Middle frontal gyrus (tissue), 1 donor: ENCODE results near the gene HRH2.
"Not testable (repeated sequence)": the region's sequence is repeated elsewhere in the genome, so short reads cannot be mapped to it uniquely, and the experiment has no call there.

Experiments
- DNase-seq: peaks from one replicate; pipeline ENCODE4 v3.0.0-alpha.2; 2015; ENCODE audit warnings: low spot score; ENCODE audit errors: extremely low spot score

The HRH2 gene

GRCh38 chr5:175657593-175658271 lies at the start of gene HRH2:
TSS of gene HRH2 (plus strand) at chr5:175658071. CDS start at chr5:175683234, 25,163 bp downstream.
- DNase-seq: no peak

DNA sequence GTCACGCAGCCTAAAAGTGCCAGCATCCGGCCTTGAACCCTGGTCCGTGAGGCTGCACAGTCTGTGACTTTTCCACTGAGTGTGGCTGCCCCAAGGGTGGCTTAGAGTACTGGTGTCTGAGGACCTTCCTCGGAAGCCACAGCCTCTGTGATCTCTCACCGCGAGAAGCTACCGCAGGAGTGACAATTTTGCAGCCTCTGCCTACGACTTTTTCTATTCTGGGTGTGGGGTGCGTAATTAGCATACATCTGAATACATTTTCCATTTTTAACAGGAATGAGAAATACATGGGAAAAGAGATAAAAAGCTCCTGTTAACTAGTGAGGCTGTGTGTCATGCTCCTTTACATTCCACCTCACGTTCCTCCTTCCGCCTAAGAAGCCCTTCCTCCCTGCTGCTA lies 48.3 kb upstream of the HRH2 start:
- no peak for DNase-seq

DNA sequence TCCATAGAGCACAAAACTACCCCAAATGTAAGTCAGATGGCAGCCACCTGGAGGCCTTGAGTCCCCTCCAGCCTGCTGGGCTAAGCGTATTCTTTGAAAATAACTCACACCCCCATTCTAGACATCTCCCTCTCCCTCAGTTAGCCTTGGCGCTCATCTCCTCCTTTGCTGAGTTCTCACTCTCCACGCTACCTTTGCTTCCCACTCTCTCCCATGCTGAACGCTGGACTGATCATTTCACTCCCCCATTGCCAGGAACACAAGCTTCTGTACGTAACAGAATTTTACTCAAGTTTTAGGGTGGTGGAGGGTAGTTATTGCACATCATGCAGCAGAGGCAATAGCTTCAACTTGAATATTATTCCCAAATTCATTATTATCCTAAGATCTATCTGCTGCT lies 47.5 kb upstream of the HRH2 start:
- no peak for DNase-seq

GRCh38 chr5:175610898-175611297 lies 47.0 kb upstream of the HRH2 start:
- no peak for DNase-seq

GRCh38 chr5:175614223-175614815 lies 43.6 kb upstream of the HRH2 start:
- DNase-seq: no peak

- DNase-seq: no peak
Observed at GRCh38 chr5:175614861-175615260, 43.0 kb upstream of the HRH2 start.

DNA sequence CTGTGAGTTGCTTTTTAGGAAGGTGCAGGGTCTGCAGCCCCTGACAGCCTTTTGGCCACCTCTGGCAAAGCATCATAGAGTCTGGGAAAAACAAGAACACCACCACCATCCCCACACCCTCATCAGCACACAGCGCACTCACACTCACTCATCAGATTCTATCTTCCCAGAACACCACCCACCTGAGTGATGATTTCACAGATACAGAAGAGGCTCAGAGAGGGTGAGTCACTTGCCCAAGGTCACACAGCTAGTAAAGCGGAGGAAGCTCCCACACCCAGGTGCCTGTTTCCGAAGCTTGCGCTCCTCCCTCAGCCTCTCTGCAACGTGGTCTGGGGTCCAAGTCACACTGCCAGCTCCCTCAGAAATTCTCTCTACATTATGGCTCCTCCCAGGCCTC lies 41.8 kb upstream of the HRH2 start:
- DNase-seq: no peak

DNA sequence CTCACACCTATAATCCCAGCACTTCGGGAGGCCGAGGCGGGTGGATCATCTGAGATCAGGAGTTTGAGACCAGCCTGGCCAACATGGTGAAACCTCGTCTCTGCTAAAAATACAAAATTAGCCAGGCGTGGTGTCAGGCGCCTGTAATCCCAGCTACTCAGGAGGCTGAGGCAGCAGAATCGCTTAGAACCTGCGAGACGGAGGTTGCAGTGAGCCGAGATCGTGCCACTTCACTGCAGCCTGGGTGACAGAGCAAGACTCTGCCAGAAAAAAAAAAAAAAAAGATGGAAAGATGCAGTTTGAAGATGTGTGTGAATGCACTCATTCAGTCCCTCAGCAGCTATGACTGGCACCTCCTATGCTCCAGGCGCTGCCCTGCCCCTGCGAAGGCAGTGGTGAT lies 41.3 kb upstream of the HRH2 start:
- not testable (repeated sequence) for DNase-seq

DNA sequence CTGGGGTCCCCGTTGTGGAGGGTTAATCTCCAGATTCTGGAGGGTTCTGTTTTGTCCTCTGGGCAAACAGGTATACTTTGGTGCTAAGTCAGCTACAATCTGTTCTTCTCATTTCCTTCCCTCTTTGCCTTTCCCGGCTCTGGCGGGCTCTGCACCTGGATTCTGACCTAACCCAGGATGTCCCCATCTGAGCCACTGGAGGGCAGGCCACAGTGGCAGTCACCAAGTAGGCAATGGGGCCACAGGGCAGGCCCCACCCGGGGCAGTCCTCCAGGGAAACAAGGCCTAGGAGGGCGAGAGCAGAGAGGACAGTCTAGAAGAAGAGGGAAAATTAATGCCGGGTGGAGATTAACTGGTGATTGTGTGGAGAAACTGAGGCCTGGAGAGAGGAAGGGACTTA lies 40.4 kb upstream of the HRH2 start:
- no peak for DNase-seq

DNA sequence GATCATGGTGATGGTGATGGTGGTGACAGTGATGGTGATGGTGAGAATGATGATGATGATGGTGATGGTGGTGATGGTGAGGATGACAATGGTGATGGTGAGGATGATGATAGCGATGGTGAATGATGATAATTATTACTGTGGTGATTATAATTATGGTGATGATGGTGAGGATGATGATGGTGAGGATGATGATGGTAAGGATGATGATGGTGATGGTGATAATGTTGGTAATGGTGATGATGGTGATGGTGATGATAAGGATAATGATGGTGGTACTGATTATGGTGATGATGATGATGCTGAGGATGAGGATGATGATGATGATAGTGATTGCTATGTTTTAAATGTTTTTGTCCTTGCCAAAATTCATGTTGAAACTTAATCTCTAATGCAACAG lies 37.3 kb upstream of the HRH2 start:
- DNase-seq: no peak

- no peak for DNase-seq
Observed at GRCh38 chr5:175621971-175622370, 35.9 kb upstream of the HRH2 start.

DNA sequence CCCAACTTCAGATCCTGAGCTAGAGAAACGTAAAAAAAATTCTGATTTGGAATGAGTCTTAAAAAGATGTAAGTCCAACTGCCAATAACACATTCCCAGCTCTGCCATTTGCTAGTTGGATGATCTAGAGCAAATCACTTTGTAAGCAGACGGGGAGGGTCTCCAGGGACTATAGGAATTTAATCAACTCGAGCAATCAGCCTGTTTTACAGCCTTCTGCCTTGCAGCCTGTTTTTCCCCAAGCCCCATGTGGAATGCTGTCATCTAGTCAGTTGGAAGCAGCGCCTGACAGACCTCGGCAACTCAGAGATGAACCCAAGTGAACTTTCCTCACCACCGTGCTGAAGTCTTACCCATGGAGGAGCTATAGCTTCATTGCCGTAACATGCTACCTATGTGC lies 34.8 kb upstream of the HRH2 start:
- DNase-seq: no peak

GRCh38 chr5:175624316-175624715 lies 33.6 kb upstream of the HRH2 start:
- no peak for DNase-seq

DNA sequence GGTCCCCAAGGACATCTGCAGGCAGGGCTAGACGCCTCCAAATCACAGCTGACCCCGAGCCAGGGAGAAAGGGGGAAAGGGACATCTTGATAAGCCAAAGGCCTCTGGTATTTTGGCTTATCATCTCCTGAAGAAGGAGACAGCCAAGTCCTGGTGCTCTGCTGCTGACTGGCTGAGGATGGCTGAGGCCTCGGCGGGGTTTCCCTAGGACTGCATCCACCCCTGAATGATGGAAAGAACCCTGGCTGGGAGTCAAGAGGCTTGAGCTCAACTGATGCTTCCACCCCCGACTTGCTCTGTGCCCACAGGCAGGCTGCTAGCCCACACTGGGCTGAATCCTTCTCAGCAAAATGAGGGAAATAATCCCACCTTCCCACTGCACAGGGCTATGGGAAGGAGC lies 30.9 kb upstream of the HRH2 start:
- DNase-seq: no peak

GRCh38 chr5:175627739-175628138 lies 30.1 kb upstream of the HRH2 start:
- no peak for DNase-seq

DNA sequence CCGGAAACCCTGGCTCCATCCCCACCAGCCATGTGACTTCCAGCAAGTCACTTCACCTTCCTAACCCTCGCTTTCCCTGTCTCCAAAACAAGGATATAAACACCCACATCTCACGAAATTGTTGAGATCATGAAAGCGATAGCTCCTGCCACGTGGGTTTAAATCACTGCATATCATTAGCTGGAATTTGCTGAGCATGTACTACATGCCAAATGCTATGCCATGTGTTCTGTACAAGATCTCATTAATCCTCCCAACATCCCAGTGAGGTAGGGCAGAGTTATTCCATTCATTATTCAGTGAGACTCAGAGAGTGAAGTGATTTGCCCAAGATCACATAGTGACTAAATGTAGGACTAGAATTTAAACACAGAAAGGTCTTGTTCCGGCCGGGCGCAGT lies 29.2 kb upstream of the HRH2 start:
- DNase-seq: no peak

GRCh38 chr5:175629261-175629660 lies 28.6 kb upstream of the HRH2 start:
- DNase-seq: no peak

GRCh38 chr5:175629793-175630192 lies 28.1 kb upstream of the HRH2 start:
- DNase-seq: no peak

DNA sequence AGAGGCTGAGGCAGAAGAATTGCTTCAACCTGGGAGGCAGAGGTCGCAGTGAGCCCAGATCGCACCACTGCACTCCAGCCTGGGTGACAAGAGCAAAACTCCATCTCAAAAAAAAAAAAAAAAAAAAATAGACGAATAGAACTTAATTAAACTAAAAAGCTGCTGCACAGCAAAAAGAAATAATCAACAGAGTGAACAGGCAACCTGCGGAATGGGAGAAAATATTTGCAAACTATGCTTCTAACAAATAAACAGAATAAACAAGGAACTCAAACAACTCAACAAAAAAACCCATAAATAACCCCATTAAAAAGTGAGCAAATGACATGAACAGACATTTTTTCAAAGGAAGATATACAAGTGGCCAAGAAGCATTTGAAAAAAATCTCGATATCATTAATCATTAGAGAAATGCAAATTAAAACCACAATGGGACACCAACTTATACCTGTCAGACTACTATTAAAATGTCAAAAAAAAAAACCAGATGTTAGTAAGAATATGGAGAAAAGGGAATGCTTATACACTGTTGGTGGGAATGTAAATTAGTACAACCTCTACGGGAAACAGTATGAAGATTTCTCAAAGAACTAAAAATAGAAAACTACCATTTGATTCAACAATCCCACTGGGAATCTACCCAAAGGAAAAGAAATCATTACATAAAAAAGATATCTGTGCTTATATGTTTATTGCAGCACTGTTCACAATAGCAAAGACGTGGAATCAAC lies 21.9 kb upstream of the HRH2 start:
- no peak for DNase-seq

GRCh38 chr5:175638305-175638704 lies 19.6 kb upstream of the HRH2 start:
- DNase-seq: no peak

DNA sequence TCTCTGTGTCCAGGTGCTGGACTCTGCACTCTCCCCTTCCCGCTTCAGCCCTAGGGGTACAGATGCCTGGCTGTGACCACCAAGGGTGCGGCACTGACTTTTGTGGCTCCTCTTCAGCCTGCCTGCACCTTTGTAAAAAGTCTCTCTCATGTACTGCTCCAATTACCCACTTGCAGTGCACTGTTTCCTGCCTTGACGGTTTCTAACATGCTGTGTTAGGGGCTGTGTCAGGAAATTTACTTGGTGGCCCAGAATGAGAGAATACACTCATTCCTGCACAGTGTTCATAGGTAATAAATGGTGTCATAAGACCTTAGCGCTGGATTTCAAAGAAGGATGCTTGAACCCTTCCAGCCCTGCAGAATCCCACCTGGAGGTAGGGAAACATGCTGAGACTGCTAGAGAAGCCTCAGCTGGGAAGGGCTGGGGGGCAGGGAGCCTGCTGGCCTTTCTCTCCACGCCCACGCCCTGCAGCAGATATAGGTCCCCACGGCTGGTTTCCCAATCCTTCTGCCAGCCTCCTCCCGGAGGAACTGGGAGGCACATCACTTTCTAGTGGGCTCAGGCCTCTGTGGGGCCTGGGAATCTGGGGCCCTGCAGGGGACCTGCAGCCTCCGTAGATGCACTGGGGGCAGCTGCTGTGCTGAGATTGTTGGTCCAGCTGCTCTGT lies 17.6 kb upstream of the HRH2 start:
- DNase-seq: no peak

DNA sequence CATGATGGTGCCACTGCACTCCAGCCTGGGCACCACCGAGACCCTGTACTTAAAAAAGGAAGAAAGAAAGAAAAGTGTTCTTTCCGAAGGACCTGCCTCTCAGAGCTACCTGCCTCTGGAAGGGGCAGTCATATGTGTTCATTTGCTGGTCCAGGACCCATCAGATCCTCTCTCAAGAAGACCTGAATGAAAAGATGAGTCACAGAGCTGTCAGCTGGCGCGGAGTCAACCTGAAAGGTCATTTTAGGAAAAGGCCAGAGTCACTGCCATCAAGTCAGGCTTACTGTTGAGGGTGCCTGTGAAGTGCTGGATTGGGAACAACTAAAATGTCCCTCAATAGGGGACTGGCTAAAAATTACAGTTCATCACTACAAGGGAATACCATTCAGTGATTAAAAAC lies 14.9 kb upstream of the HRH2 start:
- no peak for DNase-seq
